Heart right ventricle (tissue), 16 donors: ENCODE data around the gene APLF. TPM values are rescaled to one million over a fixed set of nuclear protein-coding genes. Genes with fewer than 3 reads are reported as not detected.

ENCODE experiments used
- ATAC-seq, 8 donors: fragments of 200-7000 bp; cut with Tn5 transposase; one replicate each; pipeline ENCODE4 v1.9.1; 2020; ENCODE audit warnings: mild to moderate bottlenecking in 8 of 8, moderate library complexity in 8 of 8, moderate number of reproducible peaks in 1 of 8
- DNase-seq, 2 donors: peaks; one replicate each; pipeline ENCODE4 v3.0.0-alpha.2; 2020
- H3K27ac ChIP-seq, 10 donors: fragments of 200-600 bp; sonication (generic) in 2 of 10; one replicate each; pipeline versions ENCODE4 v1.5.0 to v1.8.0; 2020 to 2022; ENCODE audit warnings: mild to moderate bottlenecking in 3 of 10
- H3K27me3 ChIP-seq, 7 donors: fragments of 200-600 bp; one replicate each; pipeline ENCODE4 v1.8.0; 2021 to 2022; ENCODE audit warnings: mild to moderate bottlenecking in 2 of 7
- H3K36me3 ChIP-seq, 9 donors: fragments of 200-600 bp; sonication (generic) in 1 of 9; one replicate each; pipeline versions ENCODE4 v1.5.0 to v1.8.0; 2020 to 2022; ENCODE audit warnings: mild to moderate bottlenecking in 2 of 9
- H3K4me1 ChIP-seq, 9 donors: fragments of 200-600 bp; sonication (generic) in 1 of 9; one replicate each; pipeline versions ENCODE4 v1.5.0 to v1.8.0; 2020 to 2022; ENCODE audit warnings: mild to moderate bottlenecking in 4 of 9
- H3K4me3 ChIP-seq, 10 donors: fragments of 200-600 bp; sonication (generic) in 2 of 10; one replicate each; pipeline versions ENCODE4 v1.5.0 to v1.8.0; 2020 to 2022; ENCODE audit warnings: mild to moderate bottlenecking in 7 of 10, moderate library complexity in 2 of 10
- H3K9me3 ChIP-seq, 11 donors: fragments of 200-600 bp in 10 of 11; sonication (generic) in 2 of 11; one replicate each; pipeline versions ENCODE4 v1.5.0 to v1.8.0; 2013 to 2022; ENCODE audit warnings: mild to moderate bottlenecking in 2 of 11, control low read depth in 1 of 11, moderate library complexity in 1 of 11
- CTCF ChIP-seq, 9 donors: fragments of 200-600 bp; sonication (generic) in 2 of 9; IDR thresholded peaks; one replicate each; pipeline versions ENCODE4 v1.5.0 to v1.8.0; 2021 to 2022; ENCODE audit warnings: antibody characterized with exemption in 9 of 9, mild to moderate bottlenecking in 5 of 9, moderate library complexity in 1 of 9
- WGBS, 2 donors: extraction: QIAGEN DNeasy Blood & Tissue Kit; methylation state at CpG; one replicate each; pipeline ENCODE4 v1.1.7; 2013; ENCODE audit warnings: inconsistent platforms in 1 of 2; 5-methylcytosine and 5-hydroxymethylcytosine counted together
- intact Hi-C, 10 donors: fragments of 100-400 bp; cut with DNase I; formaldehyde crosslinking; loops; one replicate each; pipeline versions ENCODE4 v1.11.1 to v1.14.2; 2022
- polyA plus RNA-seq, 2 donors: library from polyadenylated mRNA; stranded (reverse); fragments of 200-250 nt; gene quantifications; one replicate each; pipeline ENCODE4 v1.2.3, GENCODE V29; 2013
- total RNA-seq, 10 donors: library from RNA; stranded (reverse); fragmentation: NEBNext Ultra II Directional in 3 of 10; extraction: Animal tissue kit (Norgen Biotek cat#: 25700) in 3 of 10; gene quantifications; one replicate each; pipeline versions ENCODE4 v1.2.1 to v1.2.4, GENCODE V29; 2021 to 2023
- donor health status: Arrhythmogenic right ventricular cardiomyopathy.
- donor health status: ischemic (EF 13 %, LVEDD 7.1; RV severe dilation, severe dysfunction).
- donor health status: healthy with polysubstance abuse.
- donor health status: DM: no; HTN: yes; CAD: no.
- donor health status: DM: no; HTN: no; CAD: no.
- donor health status: ischemic (EF 25% LVEDD 6.9; RV normal size, moderate dysfunction).
- donor health status: ischemic (EF 25% LVEDD 5.7; RV mildly dilated, moderate dysfunction).
- donor health status: healthy.
- donor health status: DM: yes; HTN: yes; CAD: no.
- donor health status: Ischemic cardiomyopathy.
- donor health status: ischemic (EF 35%, LVEDD 5.7; RV mildly dilated, moderate dysfunction).
- donor health status: nonischemic (EF 11% LVEDD 7.7; RV severe dilation, severe dysfunction).
- donor health status: DM: yes; HTN: yes; CAD: no.
- donor health status: PGD.
- donor health status: ischemic (EF 29% LVEDD 5.4; RV normal size, mild dysfunction).
- donor health status: nonischemic (EF 23%, LVEDD 6.1; RV moderate dilation, normal function).

The APLF gene
- total and polyA plus RNA-seq, 12 donors: 0.38 to 6.5 (median 4.9) TPM

DNA sequence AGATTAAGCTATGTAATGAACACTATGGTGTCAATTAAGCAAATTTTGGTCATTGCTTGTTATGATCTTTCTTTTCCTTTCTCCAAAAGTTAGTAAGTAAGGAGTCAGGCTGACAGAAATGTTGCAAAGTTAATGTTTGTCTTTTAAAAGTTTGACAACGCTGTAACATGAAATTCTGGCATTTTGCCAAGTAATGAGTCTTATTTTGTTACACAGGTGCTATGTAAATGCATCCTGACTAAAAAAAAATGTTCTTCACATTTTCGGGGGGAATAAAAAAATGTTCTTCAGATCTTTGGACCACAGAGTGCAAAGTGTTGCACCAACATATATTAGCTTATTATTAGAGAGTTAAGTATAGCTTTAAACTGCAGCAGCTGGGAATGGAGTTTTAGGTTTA, 121.2 kb downstream of the APLF start:
- 68 to 75% methylated on average over 2 of the region's 2 CpGs for WGBS, 2 donors
- H3K36me3 ChIP-seq: no peaks in the 10 kb centered on the region
- DNase-seq (no peak), ATAC-seq (no peak)
- no peaks in the 10 kb centered on the region for H3K9me3 ChIP-seq
- no peaks in the 10 kb centered on the region for H3K27me3 ChIP-seq
- H3K4me1 ChIP-seq: no peaks in the 10 kb centered on the region
- TF ChIP-seq CTCF (IDR thresholded peaks at IDR 0.05): no peak
- no peak overlapping the region for H3K27ac ChIP-seq
- H3K4me3 ChIP-seq: no peak overlapping the region
- intact Hi-C loops: no loop called here

GRCh38 chr2:68589963-68590362, 122.6 kb downstream of the APLF start:
- Histone ChIP-seq H3K4me3 (no peak overlapping the region), H3K27ac (no peak overlapping the region), H3K27me3 (no peaks in the 10 kb centered on the region), H3K36me3 (no peaks in the 10 kb centered on the region), H3K4me1 (peaks cover 0 to 14% (median 4%) of the 10 kb centered on the region in 9 donors), H3K9me3 (no peaks in the 10 kb centered on the region)
- ATAC-seq (no peak), DNase-seq (no peak)
- intact Hi-C loops: loop anchor here in 3 of 10 donors (10.0 kb wide), 2 partner anchors 105 to 125 kb away; partner anchors contain the start of genes APLF (in 2 of the 3) and FBXO48 (in 2 of the 3)
- WGBS, 2 donors: 57 to 68% methylated on average over 1 of the region's 1 CpG
- TF ChIP-seq CTCF (IDR thresholded peaks at IDR 0.05): no peak

GRCh38 chr2:68590702-68591101, 123.3 kb downstream of the APLF start:
- Histone ChIP-seq H3K27me3 (no peaks in the 10 kb centered on the region), H3K4me1 (peaks cover 0 to 15% (median 4%) of the 10 kb centered on the region in 9 donors), H3K4me3 (no peak overlapping the region), H3K9me3 (no peaks in the 10 kb centered on the region), H3K36me3 (no peaks in the 10 kb centered on the region), H3K27ac (no peak overlapping the region)
- 72 to 78% methylated on average over 1 of the region's 1 CpG for WGBS, 2 donors
- ATAC-seq (no peak), DNase-seq (no peak)
- no peak for TF ChIP-seq CTCF (IDR thresholded peaks at IDR 0.05)
- intact Hi-C loops: loop anchor here in 3 of 10 donors (10.0 kb wide), 2 partner anchors 106 to 126 kb away; partner anchors contain the start of genes APLF (in 2 of the 3) and FBXO48 (in 2 of the 3)

- TF ChIP-seq CTCF (IDR thresholded peaks at IDR 0.05): no peak
- no peak overlapping the region for H3K4me3 ChIP-seq
- intact Hi-C loops: loop anchor here in 3 of 10 donors (10.0 kb wide), 2 partner anchors 106 to 126 kb away; partner anchors contain the start of genes APLF (in 2 of the 3) and FBXO48 (in 2 of the 3)
These were observed 123.8 kb downstream of the APLF start for GRCh38 chr2:68591225-68591624.

More at GRCh38 chr2:68591225-68591624, 123.8 kb downstream of the APLF start:
- H3K36me3 ChIP-seq: no peaks in the 10 kb centered on the region
- DNase-seq (no peak), ATAC-seq (no peak)
- 93% methylated on average over 4 of the region's 4 CpGs for WGBS, 2 donors
- H3K9me3 ChIP-seq: no peaks in the 10 kb centered on the region
- no peaks in the 10 kb centered on the region for H3K27me3 ChIP-seq
- H3K27ac ChIP-seq: no peak overlapping the region
- peaks cover 0 to 15% (median 4%) of the 10 kb centered on the region in 9 donors for H3K4me1 ChIP-seq
